Measurements from ENCODE around the gene MFRP.

Gene MFRP

DNA sequence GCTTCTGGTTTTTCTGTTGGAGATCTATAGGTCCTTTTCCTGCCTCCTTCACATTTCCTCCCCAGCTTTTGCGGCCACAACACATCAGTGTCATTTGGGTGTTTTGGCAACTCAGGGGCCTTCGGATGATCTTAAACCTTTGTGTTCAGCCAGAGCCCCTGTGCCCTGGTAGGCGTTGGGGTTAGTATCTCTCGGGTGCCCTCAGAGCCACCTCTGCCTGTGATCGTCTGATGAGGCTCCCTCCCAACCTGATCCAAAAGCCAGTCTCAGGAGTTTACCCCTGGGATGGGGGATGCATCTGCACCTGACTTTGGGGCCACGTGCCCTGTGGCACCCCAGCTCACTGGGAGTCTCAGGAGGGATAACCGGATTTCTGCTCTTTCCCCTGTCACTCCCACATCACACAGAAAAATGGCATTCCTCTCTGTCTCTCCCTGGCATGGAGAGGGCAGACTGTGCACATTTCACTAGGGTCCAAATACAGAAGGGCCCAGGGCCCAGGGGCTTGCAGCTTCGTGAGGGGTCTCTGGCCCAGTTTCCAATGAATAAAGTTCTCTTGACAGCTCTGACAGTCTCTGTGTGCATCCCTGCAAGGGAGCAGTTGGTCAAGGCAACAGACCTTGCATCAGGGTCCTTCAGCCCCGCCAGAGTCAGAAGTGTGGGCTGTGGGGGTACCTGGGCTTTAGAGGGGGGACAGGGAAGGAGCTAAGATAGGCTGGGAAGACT lies 9.6 kb downstream of the MFRP start:
- no peak for DNase-seq

DNA sequence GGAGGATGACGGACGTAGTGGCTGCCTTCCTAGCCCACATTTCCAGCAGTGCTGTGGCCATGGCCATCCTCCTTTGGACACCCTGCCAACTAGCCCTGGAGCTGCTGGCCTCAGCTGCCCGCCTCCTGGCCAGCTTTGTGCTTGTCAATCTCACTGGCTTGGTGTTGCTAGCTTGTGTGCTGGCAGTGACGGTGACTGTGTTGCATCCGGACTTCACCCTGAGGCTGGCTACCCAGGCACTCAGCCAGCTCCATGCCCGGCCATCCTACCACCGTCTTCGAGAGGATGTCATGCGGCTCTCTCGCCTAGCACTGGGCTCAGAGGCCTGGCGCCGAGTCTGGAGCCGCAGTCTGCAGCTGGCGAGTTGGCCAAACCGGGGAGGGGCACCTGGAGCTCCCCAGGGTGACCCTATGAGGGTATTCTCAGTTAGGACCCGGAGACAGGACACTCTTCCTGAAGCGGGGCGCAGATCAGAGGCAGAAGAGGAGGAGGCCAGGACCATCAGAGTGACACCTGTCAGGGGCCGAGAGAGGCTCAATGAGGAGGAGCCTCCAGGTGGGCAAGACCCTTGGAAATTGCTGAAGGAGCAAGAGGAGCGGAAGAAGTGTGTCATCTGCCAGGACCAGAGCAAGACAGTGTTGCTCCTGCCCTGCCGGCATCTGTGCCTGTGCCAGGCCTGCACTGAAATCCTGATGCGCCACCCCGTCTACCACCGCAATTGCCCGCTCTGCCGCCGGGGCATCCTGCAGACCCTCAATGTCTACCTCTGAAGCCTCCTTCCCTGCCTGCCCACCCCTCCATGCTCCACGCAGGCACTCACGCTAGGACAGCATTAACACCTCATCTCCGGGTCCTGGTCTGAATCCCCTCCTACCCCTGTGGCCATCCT lies 10.6 kb downstream of the MFRP start:
- no peak for DNase-seq

DNA sequence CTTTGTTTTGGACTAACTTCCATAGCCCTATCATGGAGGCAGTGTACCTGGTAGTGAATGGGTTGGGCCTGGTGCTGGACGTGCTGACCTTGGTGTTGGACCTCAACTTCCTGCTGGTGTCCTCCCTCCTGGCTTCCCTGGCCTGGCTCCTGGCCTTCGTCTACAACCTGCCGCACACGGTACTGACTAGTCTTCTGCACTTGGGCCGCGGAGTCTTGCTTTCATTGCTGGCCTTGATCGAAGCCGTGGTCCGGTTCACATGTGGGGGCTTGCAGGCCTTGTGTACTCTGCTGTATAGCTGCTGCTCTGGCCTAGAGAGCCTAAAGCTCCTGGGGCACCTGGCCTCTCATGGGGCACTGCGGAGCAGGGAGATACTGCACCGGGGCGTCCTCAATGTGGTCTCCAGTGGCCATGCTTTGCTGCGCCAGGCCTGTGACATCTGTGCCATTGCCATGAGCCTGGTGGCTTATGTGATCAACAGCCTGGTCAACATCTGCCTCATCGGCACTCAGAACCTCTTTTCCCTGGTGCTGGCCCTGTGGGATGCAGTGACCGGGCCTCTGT lies 11.3 kb downstream of the MFRP start:
- DNase-seq: no peak

DNA sequence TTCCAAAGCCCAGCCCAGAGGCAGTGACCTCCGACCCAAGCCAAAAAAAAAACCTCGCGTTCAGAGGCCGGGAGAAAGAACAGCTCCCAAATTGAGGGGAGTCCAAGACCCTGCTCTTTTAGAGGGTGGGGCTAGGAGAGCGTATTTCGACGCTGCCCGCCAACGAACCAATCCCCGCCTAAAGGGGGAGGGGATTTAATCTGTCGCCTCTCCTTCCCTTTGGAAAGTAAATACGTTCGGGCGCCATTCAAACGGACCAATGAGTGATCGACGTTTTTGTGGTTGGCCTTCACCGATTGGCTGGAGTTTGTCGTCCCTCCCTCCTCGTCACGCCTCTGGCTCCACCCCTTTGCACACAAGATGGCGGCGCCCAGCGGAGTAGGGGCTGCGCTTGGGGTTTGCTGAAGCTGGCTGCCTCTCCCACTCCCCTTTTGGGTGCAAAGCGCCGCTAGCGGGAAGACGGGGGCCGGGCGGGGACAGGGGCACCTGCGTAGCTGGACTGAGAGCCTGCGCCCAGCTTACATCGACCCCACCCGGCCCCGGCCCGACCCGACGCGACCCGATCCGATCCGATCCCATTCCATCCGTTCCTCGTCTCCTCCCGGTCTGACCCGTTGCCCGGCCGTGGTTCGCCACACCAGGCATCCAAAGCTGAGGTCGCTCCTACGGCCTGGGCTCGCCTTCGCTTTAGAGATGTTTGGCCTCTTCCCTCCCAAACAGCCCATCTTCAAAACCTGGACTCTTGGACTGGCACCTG lies 12.2 kb downstream of the MFRP start, which contains the start of gene RNF26:
Gene RNF26 (plus strand): TSS at position 354 of the 757 bp plus-strand sequence. CDS start 596 bp downstream, outside the sequence.
- DNase-seq: peak; percentile 99

DNA sequence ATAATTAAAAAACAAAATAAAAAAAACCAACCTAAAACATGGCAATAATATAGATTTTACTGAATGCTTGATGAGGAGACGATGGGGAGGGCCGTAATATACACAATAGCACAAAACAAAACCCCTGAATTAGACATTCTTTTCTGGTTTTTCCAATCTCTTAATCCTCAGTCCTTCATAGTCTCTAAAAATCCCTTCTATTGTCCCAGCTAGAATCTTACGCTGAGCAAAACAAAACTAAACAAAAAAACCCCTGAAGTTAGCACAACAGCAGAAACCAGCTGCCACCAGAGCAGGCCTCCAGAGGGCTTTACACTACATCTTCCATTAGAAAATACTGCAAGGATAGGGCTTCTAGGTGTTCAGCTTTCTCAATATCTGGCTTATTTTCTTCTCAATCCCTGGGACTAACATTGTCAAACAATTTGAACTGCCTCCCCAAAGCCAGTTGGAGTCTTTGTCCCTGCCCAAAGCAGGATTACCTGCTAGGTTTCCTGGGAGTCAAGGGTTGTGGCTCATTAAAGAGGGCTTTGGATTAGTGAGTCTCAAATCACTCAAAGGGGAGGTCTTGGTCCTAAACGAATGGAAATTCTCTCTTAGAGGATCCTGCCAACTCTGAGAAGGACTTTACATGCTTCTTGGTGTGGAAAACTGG lies 14.3 kb downstream of the MFRP start:
- DNase-seq: no peak

DNA sequence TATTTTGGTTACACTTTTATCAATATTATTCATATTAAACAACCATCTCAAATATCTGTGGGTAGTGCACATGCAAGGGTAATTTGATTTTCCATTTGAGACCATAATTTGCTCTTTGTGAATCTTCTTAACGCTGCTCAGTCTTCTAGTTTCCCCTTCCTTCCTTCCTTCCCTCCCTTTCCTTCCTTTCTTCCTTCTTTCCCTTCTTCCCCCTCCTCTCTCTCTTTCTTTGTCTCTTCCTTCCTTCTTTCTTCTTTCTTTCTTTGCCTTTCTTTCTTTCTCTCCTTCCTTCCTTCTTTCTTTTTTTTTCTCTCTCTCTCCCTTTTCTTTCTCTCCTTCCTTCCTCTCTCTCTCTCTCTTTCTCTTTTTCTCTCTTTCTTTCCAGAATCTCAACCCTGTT lies 16.3 kb downstream of the MFRP start:
- DNase-seq: no peak

DNA sequence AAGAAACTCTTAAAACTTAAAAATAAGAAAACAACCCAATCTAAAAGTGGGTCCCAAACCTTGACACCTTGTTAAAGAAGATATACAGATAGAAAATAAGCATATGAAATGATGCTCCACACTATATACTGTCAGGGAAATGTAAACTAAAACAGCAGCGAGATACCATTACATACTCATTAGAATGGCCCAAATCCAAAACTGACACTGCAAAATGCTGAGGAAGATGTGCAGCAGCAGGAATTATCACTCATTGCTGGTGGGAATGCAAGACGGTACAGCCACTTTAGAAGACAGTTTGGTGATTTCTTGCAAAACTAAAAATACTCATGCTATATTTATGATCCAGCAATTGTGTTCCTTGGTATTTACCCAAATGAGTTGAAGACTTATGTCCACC lies 17.2 kb downstream of the MFRP start:
- no peak for DNase-seq

DNA sequence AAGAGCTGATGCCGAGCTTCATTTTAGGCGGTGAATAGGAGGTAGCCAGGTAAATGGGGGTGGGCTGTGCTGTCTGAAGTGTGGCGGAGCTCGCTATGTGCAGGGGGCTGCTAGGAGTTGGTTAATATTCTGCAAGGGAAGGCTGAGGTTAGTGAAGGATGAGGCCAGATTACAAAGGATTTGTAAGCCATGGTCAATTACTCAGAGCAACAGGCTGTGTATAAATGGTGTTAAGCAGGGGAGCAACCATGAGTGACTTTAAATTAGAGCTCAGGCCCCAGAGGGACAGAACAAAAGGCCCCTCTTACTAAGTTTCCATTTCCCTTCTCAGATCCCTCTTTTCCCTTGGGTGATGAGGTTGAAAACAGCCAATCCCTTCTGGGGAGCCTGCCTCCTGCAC lies 22.3 kb downstream of the MFRP start:
- peak; percentile 36 for DNase-seq

DNA sequence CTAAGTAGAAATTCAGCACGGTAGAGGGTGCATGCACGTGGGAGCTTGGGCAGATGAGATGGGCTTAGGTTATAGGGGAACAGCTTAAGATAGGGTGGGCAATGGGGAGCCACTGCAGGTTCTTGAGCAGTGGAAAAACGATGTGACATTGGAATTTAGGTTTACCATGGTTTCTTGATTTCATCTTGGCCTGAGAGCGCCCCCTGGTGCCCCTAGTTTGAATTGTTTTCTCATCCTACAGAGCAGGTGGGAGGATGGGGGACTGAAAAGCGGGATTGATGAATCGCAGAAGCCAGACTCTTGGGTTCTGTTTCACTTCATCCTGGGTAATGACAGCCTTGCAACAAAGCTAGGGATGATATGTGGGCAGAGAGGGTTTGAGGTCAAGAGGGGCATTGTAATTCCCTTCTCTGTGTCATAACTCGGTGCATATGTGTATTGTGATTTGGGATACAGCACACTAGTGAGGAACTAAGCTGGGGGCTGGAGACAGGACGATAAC lies 22.9 kb downstream of the MFRP start:
- peak; percentile 77 for DNase-seq

DNA sequence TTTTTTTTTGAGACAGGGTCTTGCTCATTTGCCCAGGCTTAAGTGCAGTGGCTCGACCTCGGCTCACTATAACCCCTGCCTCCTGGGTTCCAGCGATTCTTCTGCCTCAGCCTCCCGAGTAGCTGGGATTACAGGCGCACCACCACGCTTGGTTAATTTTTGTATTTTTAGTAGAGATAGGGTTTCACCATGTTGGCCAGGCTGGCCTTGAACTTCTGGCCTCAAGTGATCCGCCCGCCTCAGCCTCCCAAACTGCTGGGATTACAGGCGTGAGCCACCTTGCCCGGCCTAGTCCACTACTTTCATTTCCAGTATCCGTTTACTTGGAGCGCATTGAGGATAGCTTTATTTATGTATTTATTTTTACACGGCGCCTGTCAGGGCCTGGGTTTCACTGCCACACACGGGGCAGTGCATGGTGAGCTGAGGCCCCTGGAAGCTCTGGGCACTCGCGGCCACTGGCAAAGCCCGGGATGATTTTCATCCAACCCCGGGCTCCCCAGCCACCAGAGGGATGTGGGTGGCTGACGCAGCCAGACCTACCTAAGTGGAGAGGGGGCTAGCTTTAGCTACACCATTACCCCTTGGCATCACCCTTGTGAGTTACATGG lies 23.5 kb downstream of the MFRP start:
- no peak for DNase-seq

DNA sequence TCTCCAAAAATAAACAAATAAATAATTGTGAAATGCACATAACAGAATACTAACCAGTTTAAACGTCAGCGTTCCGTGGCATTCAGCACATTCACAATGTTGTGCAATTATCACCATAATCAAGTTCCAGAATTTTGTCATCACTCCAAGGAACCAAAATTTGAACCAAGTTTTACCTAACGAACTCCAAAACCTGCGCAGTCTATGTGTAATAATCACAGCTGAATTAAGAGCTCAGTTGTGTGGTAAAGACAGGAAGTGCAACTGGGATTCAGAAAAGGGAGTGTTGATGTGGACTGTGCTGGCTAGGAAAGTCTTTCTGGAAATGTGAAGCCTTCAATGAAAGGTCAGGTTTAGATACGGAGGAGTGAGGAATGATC lies 24.2 kb downstream of the MFRP start:
- no peak for DNase-seq

DNA sequence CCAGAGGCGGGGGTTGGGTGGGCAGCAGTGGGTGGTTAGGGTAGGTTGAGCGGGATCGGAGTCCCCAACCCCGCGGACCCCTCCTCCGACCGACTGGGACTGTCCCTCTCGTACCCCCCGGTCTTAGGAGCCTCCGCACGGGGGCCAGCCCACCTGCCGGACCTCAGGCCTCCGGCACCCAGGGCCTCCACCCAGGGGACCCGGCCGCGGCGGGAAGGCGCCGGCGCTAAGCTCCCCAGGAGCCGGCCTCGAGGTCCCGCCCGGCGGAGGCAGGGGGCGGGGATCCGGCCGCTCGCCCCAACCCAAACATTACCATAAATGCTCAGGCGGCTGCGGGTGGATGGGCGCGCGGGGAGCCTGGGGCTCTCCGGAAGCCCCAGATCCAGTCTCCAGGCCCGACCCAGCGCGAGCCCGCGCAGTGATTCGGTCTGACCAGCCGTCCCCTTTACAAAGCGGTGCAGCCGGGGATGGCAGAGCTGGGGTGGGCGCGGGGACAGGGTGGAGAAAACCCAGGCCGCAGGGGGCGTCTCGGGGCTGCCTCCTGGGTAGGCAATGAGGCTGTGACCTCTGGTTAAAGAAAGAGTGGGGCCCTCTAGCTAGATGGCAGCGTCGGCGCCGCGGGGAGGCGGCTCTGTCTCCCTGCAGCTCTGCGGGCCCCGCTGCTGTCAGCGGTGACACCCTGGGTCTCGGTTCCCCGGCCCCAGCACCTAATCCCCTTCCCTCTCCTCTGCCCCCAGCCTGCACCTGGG lies 25.6 kb downstream of the MFRP start:
- DNase-seq: no peak

DNA sequence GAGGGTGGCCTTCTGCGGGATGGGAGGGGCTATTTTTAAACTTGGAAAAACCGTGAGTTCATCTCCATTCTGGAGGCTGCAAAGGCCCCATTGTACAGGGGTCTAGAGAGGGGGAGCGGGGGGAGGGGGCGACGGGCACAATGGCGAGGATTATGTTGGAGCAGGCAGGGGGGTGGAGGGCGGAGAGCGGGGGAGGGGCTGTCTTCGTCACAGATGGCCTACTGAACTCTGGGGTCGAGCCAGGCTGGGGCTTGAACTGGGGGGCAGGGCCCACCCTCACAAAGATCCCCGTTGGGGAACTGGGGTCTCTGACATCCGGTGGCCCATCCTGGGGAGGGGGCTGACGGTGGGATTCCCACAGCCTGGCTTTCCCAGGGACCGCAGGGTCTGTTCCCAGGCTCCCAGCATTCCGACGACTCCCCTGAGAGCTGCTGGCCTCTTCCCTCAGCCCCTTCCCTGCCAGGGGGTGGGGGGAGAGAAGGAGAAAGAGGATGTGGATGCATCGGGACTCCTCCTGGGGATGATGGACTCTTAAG lies 26.2 kb downstream of the MFRP start:
- no peak for DNase-seq

DNA sequence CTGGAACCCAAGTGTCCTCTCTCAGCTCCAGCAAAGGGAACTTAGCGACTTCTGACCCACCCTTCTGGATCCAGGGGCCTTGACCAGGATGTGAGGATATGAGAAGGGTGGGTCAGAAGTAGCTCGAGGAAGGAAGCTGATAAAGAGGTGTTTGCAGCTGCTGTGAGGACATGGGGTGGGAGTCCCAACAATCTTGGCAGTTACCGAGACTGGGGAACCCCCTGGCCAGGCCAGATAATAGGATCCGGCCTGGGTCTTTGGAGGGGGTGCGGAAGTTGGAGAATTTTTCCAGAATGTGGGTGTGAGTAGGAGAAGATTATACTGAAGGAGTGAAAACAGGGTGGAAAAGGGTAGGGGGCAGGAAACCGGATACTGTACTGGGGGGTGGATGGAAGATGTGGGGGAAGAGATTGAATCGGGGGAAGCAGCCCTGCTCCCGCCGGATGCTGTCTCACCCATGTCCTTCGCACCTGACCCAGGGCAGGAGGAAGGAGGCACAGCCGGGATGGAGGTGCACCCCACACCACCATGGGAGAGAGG lies 26.7 kb downstream of the MFRP start:
- DNase-seq: no peak

DNA sequence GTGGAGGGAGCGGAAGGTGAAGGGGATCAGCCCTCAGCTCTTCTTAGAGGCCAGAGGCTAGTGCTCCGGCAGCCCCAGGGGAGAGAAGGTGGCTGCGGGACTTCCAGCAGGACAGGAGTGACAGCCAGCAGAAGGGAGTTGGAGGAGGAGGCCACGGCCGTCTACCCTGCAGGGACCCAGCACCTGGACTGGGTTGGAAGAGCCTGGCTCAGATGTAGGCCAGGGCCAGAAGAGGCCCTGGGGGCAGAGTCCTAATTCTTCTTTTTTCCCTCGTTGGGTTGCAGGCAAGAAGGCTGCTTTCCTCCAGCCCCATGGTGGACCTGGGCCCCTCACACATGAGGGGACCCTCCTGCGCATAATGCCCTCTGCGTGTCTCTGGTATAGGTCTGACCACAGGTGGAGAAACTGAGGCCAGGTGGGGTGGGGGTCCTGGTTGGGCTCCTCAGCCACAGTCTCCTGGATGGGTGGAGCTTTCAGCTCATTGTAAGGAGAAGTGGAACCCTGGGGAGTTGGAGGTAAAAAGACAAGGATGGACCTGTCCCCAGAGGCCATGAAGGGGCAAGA lies 27.3 kb downstream of the MFRP start:
- no peak for DNase-seq

DNA sequence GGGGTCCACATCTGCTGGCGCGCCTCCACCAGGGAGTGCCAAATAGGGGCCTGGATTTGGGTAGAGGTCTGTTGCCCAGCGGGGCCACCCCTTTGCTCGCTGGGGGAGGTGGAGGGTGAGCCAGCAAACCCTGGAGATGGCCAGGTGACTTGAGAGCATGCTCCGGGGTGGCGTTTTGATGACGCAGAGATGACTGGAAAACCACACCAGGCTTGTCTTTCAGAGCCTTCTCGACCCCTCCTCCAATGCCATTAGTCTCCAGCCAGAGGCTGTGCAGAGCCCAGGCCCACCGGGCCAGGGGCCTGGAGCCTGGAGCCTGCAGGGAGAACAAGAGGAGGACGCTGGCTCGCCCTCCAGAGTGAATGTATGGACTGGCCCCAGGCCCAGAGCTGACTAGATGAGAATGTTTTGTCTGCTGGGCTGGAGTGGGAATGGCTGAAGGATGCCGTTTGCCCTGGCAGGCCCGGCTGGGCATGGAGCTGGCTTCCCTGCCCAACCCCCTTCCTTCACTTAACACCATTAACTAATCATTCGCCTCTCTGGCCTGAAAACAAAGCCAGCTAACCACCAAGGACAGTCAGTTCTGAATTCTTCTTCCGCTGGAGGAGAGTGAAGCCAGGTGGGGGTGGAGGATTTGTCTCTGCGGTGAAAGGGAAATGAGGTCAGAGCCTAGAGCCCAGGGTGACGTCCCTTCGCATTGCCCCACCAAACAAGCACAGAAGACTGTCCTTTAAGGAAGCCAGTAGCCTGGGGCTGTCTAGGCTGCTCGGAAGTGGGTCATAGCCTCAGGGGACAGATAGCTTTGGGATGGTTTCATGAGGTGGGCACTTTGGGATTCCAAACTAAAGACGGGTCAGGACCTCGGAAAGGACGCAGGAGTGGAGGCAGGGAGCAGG lies 28.0 kb downstream of the MFRP start:
- no peak for DNase-seq

DNA sequence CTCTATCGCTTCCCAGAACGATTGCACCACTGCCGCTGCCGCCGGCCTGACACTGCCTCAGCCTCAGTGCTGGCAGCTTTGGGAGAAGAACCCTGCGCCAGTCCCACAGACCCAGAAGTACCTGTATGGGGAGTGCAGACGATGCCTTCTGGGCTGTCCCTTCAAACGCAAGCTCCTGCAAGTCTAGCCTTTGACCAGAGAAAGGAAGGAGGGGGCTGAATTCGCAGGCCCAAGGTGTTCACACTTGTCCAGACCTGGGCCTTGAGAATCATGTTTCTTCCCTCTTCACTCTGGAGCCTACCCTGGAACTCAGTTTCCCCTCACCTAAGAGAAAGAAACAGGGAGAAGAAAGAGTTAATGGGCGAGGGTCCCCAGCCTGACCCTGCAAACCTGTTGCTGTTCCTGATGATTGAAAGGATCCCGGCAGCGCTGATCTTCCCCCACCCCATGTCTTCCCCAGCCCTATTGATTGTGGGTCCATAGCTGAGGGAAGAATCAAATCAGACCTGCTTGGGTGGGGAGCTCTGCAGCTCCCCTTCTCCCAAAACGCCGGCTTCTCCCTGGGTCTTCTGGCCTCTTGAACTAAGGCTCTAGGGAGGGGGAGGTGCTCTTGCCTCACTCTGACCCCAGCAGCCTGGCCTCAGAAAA lies 28.8 kb downstream of the MFRP start:
- no peak for DNase-seq

DNA sequence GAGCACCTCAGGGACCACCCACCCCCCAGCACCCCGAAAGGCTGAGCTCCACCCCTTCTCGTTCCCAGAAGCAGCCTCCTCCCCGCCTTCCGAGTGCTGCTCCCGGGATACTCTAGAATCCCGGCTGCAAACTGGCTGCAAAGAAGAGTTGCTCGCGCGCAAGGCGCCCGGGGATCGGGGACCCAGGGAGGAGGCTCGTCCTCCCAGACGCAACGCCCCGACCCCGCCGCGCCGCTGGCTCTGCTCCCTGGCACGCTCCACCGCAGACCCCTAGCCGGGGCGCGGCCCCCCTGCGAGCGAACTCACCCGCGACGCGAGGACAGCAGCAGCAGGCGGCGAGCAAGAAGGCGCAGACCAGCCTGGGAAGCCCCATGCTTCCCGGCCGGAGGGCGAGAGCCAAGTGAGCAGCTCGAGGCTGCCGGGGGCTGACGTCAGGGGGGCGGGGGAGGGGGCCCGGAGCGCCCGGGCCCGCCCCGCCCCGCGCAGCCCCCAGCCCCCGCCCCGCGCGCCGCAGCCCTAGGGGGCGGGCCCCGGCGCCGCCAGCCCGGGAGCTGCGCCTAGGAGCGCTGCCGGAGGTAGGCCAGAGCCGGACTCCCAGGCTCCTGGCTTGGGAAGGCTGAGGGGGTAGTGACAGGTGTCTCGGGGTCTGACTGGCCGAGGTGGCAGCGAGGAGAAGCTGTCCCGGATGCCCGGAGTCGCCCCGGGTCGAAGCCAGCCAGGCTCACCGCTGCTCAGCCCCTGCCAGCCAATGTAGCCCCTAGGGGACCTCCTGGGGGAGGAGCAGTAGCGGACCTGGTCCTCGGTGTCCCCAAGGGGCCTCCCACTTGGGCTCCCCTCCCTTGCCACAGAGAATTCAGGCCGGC lies 29.5 kb downstream of the MFRP start, which contains the start of gene MCAM:
Gene MCAM (minus strand): TSS at position 402 of the 863 bp plus-strand sequence. CDS start 29 bp downstream, at position 373.
- DNase-seq: peak; percentile 65

Measured in NCI-H1436 (cell line).